SK-N-SH (cell line): Measurements from ENCODE around the gene PTPN18. TPM values are rescaled to one million over a fixed set of nuclear protein-coding genes. Genes with fewer than 3 reads are reported as not detected.

Source experiments
- CTCF ChIA-PET: fragments of 300-600, 350-600 bp; formaldehyde crosslinking; extraction: SDS; loops from one replicate; lab custom pipeline; 2021; lab: Yijun Ruan, JAX
- POLR2A ChIA-PET: fragments of 350-600 bp; sonication (Branson Sonifier 250); formaldehyde crosslinking; extraction: SDS; loops from one replicate; lab custom pipeline; 2020; ENCODE audit warnings: antibody characterized with exemption, inconsistent platforms; lab: Yijun Ruan, JAX
- DNase-seq: peaks from one replicate; pipeline ENCODE4 v3.0.0; 2012
- H2AFZ ChIP-seq: fragments of 200-600 bp; sonication (generic); 2 replicates; pipeline ENCODE4 v1.8.1; 2016; ENCODE audit warnings: antibody characterized with exemption, mild to moderate bottlenecking, low read depth
- H3F3A ChIP-seq: fragments of 200-600 bp; sonication (generic); replicated peaks from 2 replicates; pipeline ENCODE3; 2016; ENCODE audit warnings: antibody characterized with exemption, mild to moderate bottlenecking; ENCODE audit not compliant: insufficient read depth
- H3K27ac ChIP-seq, 2 experiments: fragments of 200-500 bp in 1 of 2; fragments of 200-600 bp in 1 of 2; sonication (Bioruptor generic) in 1 of 2; sonication (generic), shearing (Covaris generic) in 1 of 2; 2 replicates each; pipeline versions ENCODE4 v1.5.1 to v1.6.1; 2014 to 2016; ENCODE audit warnings: low read depth in 2 of 2, inconsistent platforms in 1 of 2, low read length in 1 of 2, mild to moderate bottlenecking in 1 of 2, mixed read lengths in 1 of 2
- H3K27me3 ChIP-seq: fragments of 200-600 bp; sonication (generic), shearing (Covaris generic); 2 replicates; pipeline ENCODE4 v1.6.1; 2016; ENCODE audit warnings: mixed run types; ENCODE audit not compliant: insufficient read depth
- H3K36me3 ChIP-seq, 2 experiments: fragments of 200-500 bp in 1 of 2; fragments of 200-600 bp in 1 of 2; sonication (Bioruptor generic) in 1 of 2; sonication (generic) in 1 of 2; replicated peaks in 1 of 2; 2 replicates each; pipeline versions ENCODE3 to v1.5.1; 2014 to 2016; ENCODE audit warnings: low read length in 1 of 2, mild to moderate bottlenecking in 1 of 2; ENCODE audit not compliant: insufficient read depth in 2 of 2, control insufficient read depth in 1 of 2
- H3K4me1 ChIP-seq, 2 experiments: fragments of 200-500 bp in 1 of 2; fragments of 200-600 bp in 1 of 2; sonication (Bioruptor generic) in 1 of 2; sonication (generic), shearing (Covaris generic) in 1 of 2; 2 replicates each; pipeline versions ENCODE4 v1.5.1 to v1.6.1; 2014 to 2016; ENCODE audit warnings: low read depth in 1 of 2, low read length in 1 of 2, mixed run types in 1 of 2; ENCODE audit not compliant: insufficient read depth in 2 of 2, control insufficient read depth in 1 of 2
- H3K4me2 ChIP-seq: fragments of 200-600 bp; sonication (generic), shearing (Covaris generic); 2 replicates; pipeline ENCODE4 v1.6.1; 2017; ENCODE audit warnings: mixed run types
- H3K4me3 ChIP-seq, 2 experiments: fragments of 200-500 bp in 1 of 2; fragments of 200-600 bp in 1 of 2; sonication (Bioruptor generic) in 1 of 2; sonication (generic), shearing (Covaris generic) in 1 of 2; 2 replicates each; pipeline versions ENCODE4 v1.5.1 to v1.8.1; 2014 to 2016; ENCODE audit warnings: low read depth in 2 of 2, inconsistent platforms in 1 of 2, low read length in 1 of 2, mild to moderate bottlenecking in 1 of 2, mixed read lengths in 1 of 2, moderate library complexity in 1 of 2
- H3K79me2 ChIP-seq: fragments of 200-600 bp; sonication (generic); 2 replicates; pipeline ENCODE4 v1.8.1; 2017; ENCODE audit warnings: mild to moderate bottlenecking; ENCODE audit not compliant: insufficient read depth
- H3K9ac ChIP-seq: fragments of 200-600 bp; sonication (generic); 2 replicates; pipeline ENCODE4 v1.6.1; 2017; ENCODE audit warnings: mixed run types
- H3K9me2 ChIP-seq: fragments of 200-600 bp; sonication (generic); 2 replicates; pipeline ENCODE4 v1.6.1; 2017; ENCODE audit warnings: mixed run types
- H3K9me3 ChIP-seq: fragments of 200-600 bp; sonication (generic); 2 replicates; pipeline ENCODE4 v1.6.1; 2017; ENCODE audit warnings: mixed run types, mild to moderate bottlenecking, moderate library complexity
- H4K20me1 ChIP-seq: fragments of 200-600 bp; sonication (generic); 2 replicates; pipeline ENCODE4 v1.6.1; 2017; ENCODE audit warnings: mild to moderate bottlenecking, mixed run types; ENCODE audit not compliant: insufficient read depth
- ELF1 ChIP-seq: IDR thresholded peaks from 2 replicates; pipeline ENCODE4 v1.4.0; 2012
- FOSL2 ChIP-seq: IDR thresholded peaks from 2 replicates; pipeline ENCODE4 v1.4.0; 2012; ENCODE audit warnings: low read depth, mild to moderate bottlenecking, moderate library complexity, borderline replicate concordance
- FOXM1 ChIP-seq: IDR thresholded peaks from 2 replicates; pipeline ENCODE4 v1.4.0; 2012; ENCODE audit warnings: low read depth, mild to moderate bottlenecking
- GABPA ChIP-seq: IDR thresholded peaks from 2 replicates; pipeline ENCODE4 v1.4.0; 2012; ENCODE audit warnings: low read depth, mild to moderate bottlenecking
- IRF3 ChIP-seq: fragments of 150-350 bp; IDR thresholded peaks from 2 replicates; pipeline ENCODE4 v1.6.1; 2016; ENCODE audit warnings: mild to moderate bottlenecking, low read depth, low read length
- JUND ChIP-seq: IDR thresholded peaks from 2 replicates; pipeline ENCODE4 v1.4.0; 2012
- MEF2A ChIP-seq: IDR thresholded peaks from 2 replicates; pipeline ENCODE4 v1.4.0; 2012; ENCODE audit warnings: low read depth, borderline replicate concordance
- NFIC ChIP-seq: IDR thresholded peaks from 2 replicates; pipeline ENCODE4 v1.4.0; 2012; ENCODE audit warnings: borderline replicate concordance
- NRF1 ChIP-seq: IDR thresholded peaks from 2 replicates; pipeline ENCODE4 v1.6.1; 2012; ENCODE audit warnings: low read depth, mild to moderate bottlenecking, low read length
- RAD21 ChIP-seq: IDR thresholded peaks from 2 replicates; pipeline ENCODE4 v1.6.1; 2012; ENCODE audit warnings: mild to moderate bottlenecking, low read length
- RXRA ChIP-seq: IDR thresholded peaks from 2 replicates; pipeline ENCODE4 v1.4.0; 2012; ENCODE audit warnings: low read depth, mild to moderate bottlenecking, borderline replicate concordance
- SIN3A ChIP-seq: IDR thresholded peaks from 2 replicates; pipeline ENCODE4 v1.6.1; 2012; ENCODE audit warnings: low read depth, mild to moderate bottlenecking, low read length, moderate library complexity, borderline replicate concordance
- SMC3 ChIP-seq: IDR thresholded peaks from 2 replicates; pipeline ENCODE4 v1.6.1; 2012; ENCODE audit warnings: low read depth, low read length, improper control_type of control experiment
- TAF1 ChIP-seq: IDR thresholded peaks from 2 replicates; pipeline ENCODE4 v1.6.1; 2012; ENCODE audit warnings: low read depth, mild to moderate bottlenecking, low read length, moderate library complexity, borderline replicate concordance
- TCF12 ChIP-seq: IDR thresholded peaks from 2 replicates; pipeline ENCODE4 v1.4.0; 2012
- TEAD4 ChIP-seq: IDR thresholded peaks from 2 replicates; pipeline ENCODE4 v1.4.0; 2012; ENCODE audit warnings: mild to moderate bottlenecking, borderline replicate concordance; ENCODE audit not compliant: insufficient read depth
- YY1 ChIP-seq: IDR thresholded peaks from 2 replicates; pipeline ENCODE4 v1.4.0; 2012; ENCODE audit warnings: low read depth, mild to moderate bottlenecking
- ZBTB33 ChIP-seq: IDR thresholded peaks from 2 replicates; pipeline ENCODE4 v1.4.0; 2012; ENCODE audit warnings: low read depth, borderline replicate concordance
- WGBS: methylation state at CpG from one replicate; pipeline ENCODE4 v1.1.6; 2017; ENCODE audit warnings: low lambda C conversion rate; 5-methylcytosine and 5-hydroxymethylcytosine counted together
- polyA plus RNA-seq, 3 experiments: library from polyadenylated mRNA; depleted of rRNA; stranded (reverse); fragments of >200 nt; gene quantifications; 2 replicates each; pipeline ENCODE4 v1.2.3, GENCODE V29; 2012
- TF ChIP-seq, protein P1 (sequence below): IDR thresholded peaks from 2 replicates; pipeline ENCODE4 v1.4.0; 2012; ENCODE audit warnings: low read depth, borderline replicate concordance
- TF ChIP-seq, protein P2 (sequence below): fragments of 200-600 bp; sonication (generic); IDR thresholded peaks from 2 replicates; pipeline ENCODE4 v1.6.1; 2017; ENCODE audit warnings: antibody characterized with exemption, mild to moderate bottlenecking, moderate library complexity

The PTPN18 gene
- polyA plus RNA-seq, 1 of the 3 experiments (the other 2 are of a cell fraction), result 30.4 TPM

DNA sequence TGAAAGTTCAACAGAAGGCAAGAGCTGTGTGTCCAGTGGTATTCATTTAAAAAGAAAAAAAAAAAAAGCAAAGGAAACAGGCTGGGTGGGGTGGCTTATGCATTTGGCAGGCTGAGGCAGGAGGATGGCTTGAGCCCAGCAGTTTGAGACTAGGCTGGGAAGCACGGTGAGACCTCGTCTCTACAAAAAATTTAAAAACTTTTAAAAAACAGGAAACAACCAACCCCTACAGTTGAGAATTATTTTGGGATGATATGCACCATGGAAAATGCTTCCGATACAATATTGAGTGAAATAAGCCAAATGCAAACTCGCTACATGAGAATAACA lies 31.2 kb downstream of the PTPN18 start:
- Histone ChIP-seq H2AFZ (no peak overlapping the region), H3K36me3 (peaks cover 0 to 4% of the 10 kb centered on the region in 2 experiments), H3K9me3 (no peaks in the 10 kb centered on the region), H3K4me3 (no peak overlapping the region), H4K20me1 (no peaks in the 10 kb centered on the region), H3K79me2 (no peaks in the 10 kb centered on the region), H3F3A (peaks cover 3% of the 10 kb centered on the region), H3K9me2 (no peaks in the 10 kb centered on the region), H3K9ac (no peak overlapping the region), H3K4me2 (no peak overlapping the region), H3K4me1 (peaks cover 0 to 7% of the 10 kb centered on the region in 2 experiments; a peak in 1 of 4 replicates), H3K27ac (no peak overlapping the region), H3K27me3 (no peaks in the 10 kb centered on the region)
- TF ChIP-seq YY1 (no peak), RAD21 (no peak)
- CTCF ChIA-PET, result no interaction called here
- POLR2A ChIA-PET, result no interaction called here
- DNase-seq, result no peak
- 95% methylated on average over 4 of the region's 4 CpGs for WGBS

GRCh38 chr2:130387804-130388203 lies 31.9 kb downstream of the PTPN18 start:
- H2AFZ ChIP-seq, result no peak overlapping the region
- H3K4me1 ChIP-seq, result peaks cover 0 to 10% of the 10 kb centered on the region in 2 experiments; a peak in 1 of 4 replicates
- no peak overlapping the region for H3K4me3 ChIP-seq
- no peaks in the 10 kb centered on the region for H3K9me3 ChIP-seq
- peaks cover 0 to 4% of the 10 kb centered on the region in 2 experiments for H3K36me3 ChIP-seq
- 90% methylated on average over 1 of the region's 4 CpGs for WGBS
- H4K20me1 ChIP-seq, result no peaks in the 10 kb centered on the region
- POLR2A ChIA-PET, result no interaction called here
- peaks cover 4% of the 10 kb centered on the region for H3F3A ChIP-seq
- H3K9me2 ChIP-seq, result no peaks in the 10 kb centered on the region
- H3K27me3 ChIP-seq, result no peaks in the 10 kb centered on the region
- H3K4me2 ChIP-seq, result no peak overlapping the region
- no peak overlapping the region for H3K27ac ChIP-seq
- TF ChIP-seq TCF12 (no peak), TEAD4 (no peak), NRF1 (no peak), JUND (no peak), GABPA (no peak), ELF1 (no peak), ZBTB33 (no peak), SMC3 (no peak), FOXM1 (no peak), RXRA (no peak), IRF3 (no peak), YY1 (no peak), TAF1 (no peak), FOSL2 (no peak), NFIC (no peak), SIN3A (no peak), MEF2A (no peak)
- TF ChIP-seq, protein P1, sequence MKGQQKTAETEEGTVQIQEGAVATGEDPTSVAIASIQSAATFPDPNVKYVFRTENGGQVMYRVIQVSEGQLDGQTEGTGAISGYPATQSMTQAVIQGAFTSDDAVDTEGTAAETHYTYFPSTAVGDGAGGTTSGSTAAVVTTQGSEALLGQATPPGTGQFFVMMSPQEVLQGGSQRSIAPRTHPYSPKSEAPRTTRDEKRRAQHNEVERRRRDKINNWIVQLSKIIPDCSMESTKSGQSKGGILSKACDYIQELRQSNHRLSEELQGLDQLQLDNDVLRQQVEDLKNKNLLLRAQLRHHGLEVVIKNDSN, result no peak
- TF ChIP-seq, protein P2, sequence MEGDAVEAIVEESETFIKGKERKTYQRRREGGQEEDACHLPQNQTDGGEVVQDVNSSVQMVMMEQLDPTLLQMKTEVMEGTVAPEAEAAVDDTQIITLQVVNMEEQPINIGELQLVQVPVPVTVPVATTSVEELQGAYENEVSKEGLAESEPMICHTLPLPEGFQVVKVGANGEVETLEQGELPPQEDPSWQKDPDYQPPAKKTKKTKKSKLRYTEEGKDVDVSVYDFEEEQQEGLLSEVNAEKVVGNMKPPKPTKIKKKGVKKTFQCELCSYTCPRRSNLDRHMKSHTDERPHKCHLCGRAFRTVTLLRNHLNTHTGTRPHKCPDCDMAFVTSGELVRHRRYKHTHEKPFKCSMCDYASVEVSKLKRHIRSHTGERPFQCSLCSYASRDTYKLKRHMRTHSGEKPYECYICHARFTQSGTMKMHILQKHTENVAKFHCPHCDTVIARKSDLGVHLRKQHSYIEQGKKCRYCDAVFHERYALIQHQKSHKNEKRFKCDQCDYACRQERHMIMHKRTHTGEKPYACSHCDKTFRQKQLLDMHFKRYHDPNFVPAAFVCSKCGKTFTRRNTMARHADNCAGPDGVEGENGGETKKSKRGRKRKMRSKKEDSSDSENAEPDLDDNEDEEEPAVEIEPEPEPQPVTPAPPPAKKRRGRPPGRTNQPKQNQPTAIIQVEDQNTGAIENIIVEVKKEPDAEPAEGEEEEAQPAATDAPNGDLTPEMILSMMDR, result no peak
- TF ChIP-seq, all 33 proteins: peak for 0
- no peak for DNase-seq
- CTCF ChIA-PET, result interaction anchor here (1.7 to 5.2 kb wide), 2 partner anchors 15 to 32 kb away, joined by 4 to 18 read pairs; partner anchors contain the start of gene PTPN18
- Histone ChIP-seq H3K79me2 (no peaks in the 10 kb centered on the region), H3K9ac (no peak overlapping the region)
